Hippocampal formation (tissue), 2 donors: Measurements from ENCODE around the gene ACTN4.
"Not testable (repeated sequence)": the region's sequence is repeated elsewhere in the genome, so short reads cannot be mapped to it uniquely, and the experiment has no call there.

Source experiments
- DNase-seq, 2 donors: peaks; one replicate each; lab custom pipeline; 2025; lab: John Stamatoyannopoulos, UW

Gene ACTN4

GRCh38 chr19:38766276-38767047 is 119.0 kb downstream of the ACTN4 start:
- no peak for DNase-seq

- peak; percentile 15 to 21 for DNase-seq
These were observed 122.3 kb downstream of the ACTN4 start for GRCh38 chr19:38769635-38770211.

- DNase-seq: not testable (repeated sequence)
These were observed 122.9 kb downstream of the ACTN4 start for GRCh38 chr19:38770228-38770948.

- not testable (repeated sequence) for DNase-seq
These were observed 123.5 kb downstream of the ACTN4 start for GRCh38 chr19:38770949-38771275.

GRCh38 chr19:38771569-38771968 is 124.1 kb downstream of the ACTN4 start:
- DNase-seq: not testable (repeated sequence)

- no peak for DNase-seq
These were observed 126.2 kb downstream of the ACTN4 start, which contains the start of gene LGALS7 for GRCh38 chr19:38773469-38774177. Gene LGALS7 (minus strand): TSS chr19:38773517. CDS start chr19:38773492, 25 bp downstream.

- no peak for DNase-seq
These were observed 126.9 kb downstream of the ACTN4 start for GRCh38 chr19:38774181-38774950.

- DNase-seq: no peak
These were observed 131.3 kb downstream of the ACTN4 start for GRCh38 chr19:38778733-38779132.

- no peak for DNase-seq
These were observed 133.0 kb downstream of the ACTN4 start for GRCh38 chr19:38780443-38780842.

GRCh38 chr19:38781058-38781457 is 133.6 kb downstream of the ACTN4 start:
- DNase-seq: no peak
